ES-I3 (cell line): ENCODE data around the gene TBRG4.

ENCODE experiments used
- H3K36me3 ChIP-seq: 2 replicates; pipeline ENCODE4 v1.6.1; 2013; ENCODE audit warnings: mild to moderate bottlenecking, low read length, control low read depth, moderate library complexity; ENCODE audit not compliant: insufficient read depth
- H3K4me1 ChIP-seq: 2 replicates; pipeline ENCODE4 v1.6.1; 2013; ENCODE audit warnings: mild to moderate bottlenecking, control low read depth, low read length; ENCODE audit not compliant: insufficient read depth
- H3K9ac ChIP-seq: 2 replicates; pipeline ENCODE4 v1.6.1; 2013; ENCODE audit warnings: low read depth, mild to moderate bottlenecking, low read length, moderate library complexity
- H3K9me3 ChIP-seq: 2 replicates; pipeline ENCODE4 v1.6.1; 2013; ENCODE audit warnings: mild to moderate bottlenecking, low read length, moderate library complexity; ENCODE audit not compliant: control insufficient read depth, insufficient read depth

Gene TBRG4

DNA sequence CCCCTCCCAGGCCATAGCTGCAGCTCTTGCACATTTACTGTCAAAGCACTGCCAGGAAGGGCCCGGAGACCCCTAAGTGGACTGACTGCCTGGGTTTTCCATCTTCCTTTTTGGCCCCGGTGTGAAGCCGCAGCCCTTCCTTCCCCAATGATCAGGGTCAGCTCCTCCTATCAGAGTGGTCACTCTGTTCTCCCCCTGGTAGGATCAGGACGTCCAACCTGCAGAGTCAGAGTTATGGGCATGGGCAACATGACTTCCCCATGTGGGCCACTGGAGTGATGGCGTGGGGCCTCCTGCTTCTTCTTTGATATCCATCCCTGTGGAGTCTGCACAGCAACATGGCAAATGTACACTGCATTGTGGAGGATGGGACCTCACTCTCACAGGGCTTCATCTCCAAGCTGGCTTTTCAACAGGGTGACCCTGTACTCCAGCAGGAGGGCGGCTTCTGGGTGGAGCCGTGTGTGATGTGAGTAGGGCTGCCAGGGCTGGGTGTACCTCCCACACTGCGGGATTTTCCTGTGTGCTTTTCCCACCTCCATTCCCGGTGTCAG is 39.7 kb upstream of the TBRG4 start:
- Histone ChIP-seq H3K9me3 (no peaks in the 10 kb centered on the region), H3K4me1 (no peaks in the 10 kb centered on the region; the same call in 1 of the 2 replicates), H3K36me3 (no peaks in the 10 kb centered on the region), H3K9ac (no peak overlapping the region)

GRCh38 chr7:45150199-45150598 is 38.7 kb upstream of the TBRG4 start:
- H3K4me1 ChIP-seq: no peaks in the 10 kb centered on the region; the same call in 1 of the 2 replicates
- no peak overlapping the region for H3K9ac ChIP-seq
- no peaks in the 10 kb centered on the region for H3K36me3 ChIP-seq
- no peaks in the 10 kb centered on the region for H3K9me3 ChIP-seq

DNA sequence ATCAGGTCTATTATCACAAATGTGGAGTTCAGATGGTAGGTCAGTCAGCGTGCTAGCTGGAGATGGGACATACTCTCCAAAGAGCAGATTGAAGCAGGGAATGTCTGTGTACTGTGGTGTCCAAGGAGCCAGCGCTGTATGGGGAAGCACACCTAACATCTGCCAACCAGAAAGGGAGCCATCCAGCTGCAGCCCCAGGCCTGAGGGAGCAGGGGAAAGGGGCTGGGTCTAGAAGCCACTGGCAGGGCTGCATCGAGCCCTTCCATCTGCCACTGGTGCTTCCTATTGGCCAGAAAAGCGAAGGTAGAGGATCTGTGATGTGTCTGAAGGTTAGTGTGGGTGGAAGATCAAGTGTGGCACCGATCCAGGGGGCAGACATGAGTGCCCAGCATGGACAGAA is 38.1 kb upstream of the TBRG4 start:
- Histone ChIP-seq H3K4me1 (no peaks in the 10 kb centered on the region; the same call in 1 of the 2 replicates), H3K9me3 (no peaks in the 10 kb centered on the region), H3K9ac (no peak overlapping the region), H3K36me3 (no peaks in the 10 kb centered on the region)

GRCh38 chr7:45148653-45148973 is 37.1 kb upstream of the TBRG4 start:
- H3K4me1 ChIP-seq: no peaks in the 10 kb centered on the region; the same call in 1 of the 2 replicates
- H3K9me3 ChIP-seq: no peaks in the 10 kb centered on the region
- no peak overlapping the region for H3K9ac ChIP-seq
- H3K36me3 ChIP-seq: no peaks in the 10 kb centered on the region

DNA sequence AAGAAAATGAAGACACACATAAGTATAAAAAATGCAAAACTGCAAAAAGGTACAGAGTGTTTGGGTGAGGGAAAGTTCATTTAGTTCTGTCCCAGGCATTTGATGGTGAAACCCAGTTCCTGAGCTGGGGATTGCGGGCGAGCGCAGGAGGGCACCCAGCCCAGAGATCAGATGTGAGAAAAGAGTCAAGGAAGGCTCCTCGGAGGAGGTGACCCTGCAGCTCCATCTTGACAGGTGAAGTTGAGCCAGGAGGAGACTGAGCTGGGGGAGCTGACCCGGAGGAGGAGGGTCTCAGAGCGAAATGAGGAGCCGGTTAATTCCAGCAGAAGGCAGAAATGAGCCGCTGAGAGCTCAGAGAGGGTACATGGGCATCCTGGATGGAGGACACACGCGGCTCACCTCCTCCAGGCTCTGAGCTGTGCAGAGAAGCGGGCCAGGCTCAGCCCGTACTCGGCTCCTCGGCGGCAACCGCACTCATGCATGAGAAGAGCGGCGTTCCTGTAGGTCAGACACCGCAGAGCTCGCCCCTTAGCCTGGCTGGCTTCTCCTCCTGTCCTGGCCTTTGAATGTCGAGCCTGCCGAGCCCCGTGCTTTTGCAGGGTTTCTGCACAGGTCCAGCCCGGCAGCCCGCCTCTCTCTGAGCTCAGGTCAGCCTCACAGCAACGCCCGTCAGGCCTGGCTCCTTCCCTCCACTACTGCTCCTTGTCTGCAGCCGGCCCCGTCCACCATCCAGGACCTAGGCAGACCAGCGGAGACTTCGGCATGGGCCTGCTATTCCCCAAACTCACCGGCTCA is 36.6 kb upstream of the TBRG4 start:
- Histone ChIP-seq H3K4me1 (no peaks in the 10 kb centered on the region), H3K36me3 (no peaks in the 10 kb centered on the region), H3K9ac (no peak overlapping the region), H3K9me3 (no peaks in the 10 kb centered on the region)

- H3K9ac ChIP-seq: no peak overlapping the region
- no peaks in the 10 kb centered on the region for H3K36me3 ChIP-seq
- H3K9me3 ChIP-seq: no peaks in the 10 kb centered on the region
- no peaks in the 10 kb centered on the region for H3K4me1 ChIP-seq
Measured at GRCh38 chr7:45146531-45147379, 35.3 kb upstream of the TBRG4 start.

DNA sequence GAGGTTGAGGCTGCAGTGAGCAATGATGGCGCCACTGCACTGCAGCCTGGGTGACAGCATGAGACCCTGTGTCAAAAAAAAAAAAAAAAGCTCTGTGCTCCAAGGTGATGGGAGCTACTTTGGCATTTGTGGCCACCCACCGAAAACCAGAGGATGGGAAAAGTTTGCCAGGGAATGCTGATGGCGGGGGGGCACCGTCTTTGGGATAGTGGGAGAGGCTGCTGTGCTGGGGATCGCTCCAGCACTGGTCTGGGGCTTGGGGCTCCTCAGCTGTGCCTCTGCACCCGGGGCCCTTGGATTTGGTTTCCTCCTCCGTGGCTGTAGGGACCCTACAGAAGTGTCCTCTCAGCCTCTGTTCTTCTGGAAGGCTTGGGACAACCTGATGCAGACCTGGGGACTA is 34.4 kb upstream of the TBRG4 start:
- Histone ChIP-seq H3K9ac (no peak overlapping the region), H3K36me3 (no peaks in the 10 kb centered on the region), H3K4me1 (no peaks in the 10 kb centered on the region), H3K9me3 (no peaks in the 10 kb centered on the region)

GRCh38 chr7:45143616-45144015 is 32.1 kb upstream of the TBRG4 start:
- Histone ChIP-seq H3K36me3 (no peaks in the 10 kb centered on the region), H3K4me1 (no peaks in the 10 kb centered on the region), H3K9ac (no peak overlapping the region), H3K9me3 (no peaks in the 10 kb centered on the region)

DNA sequence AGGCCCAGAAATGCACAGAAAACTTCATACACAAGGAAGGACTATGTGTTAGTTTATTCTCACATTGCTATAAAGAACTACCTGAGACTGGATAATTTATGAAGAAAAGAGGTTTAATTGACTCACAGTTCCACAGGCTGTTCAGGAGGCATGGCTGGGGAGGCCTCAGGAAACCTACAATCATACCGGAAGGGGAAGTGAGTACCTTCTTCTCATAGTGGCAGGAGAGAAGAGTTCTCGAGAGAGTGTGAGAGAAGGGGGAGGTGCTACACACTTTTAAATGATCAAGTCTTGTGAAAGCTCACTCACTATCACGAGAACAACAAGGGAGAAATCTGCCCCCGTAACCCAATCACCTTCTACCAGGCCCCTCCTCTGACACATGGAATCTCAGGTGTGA is 29.3 kb upstream of the TBRG4 start:
- Histone ChIP-seq H3K4me1 (peaks cover 1% of the 10 kb centered on the region), H3K36me3 (no peaks in the 10 kb centered on the region; the same call in 1 of the 2 replicates), H3K9ac (no peak overlapping the region), H3K9me3 (no peaks in the 10 kb centered on the region)

DNA sequence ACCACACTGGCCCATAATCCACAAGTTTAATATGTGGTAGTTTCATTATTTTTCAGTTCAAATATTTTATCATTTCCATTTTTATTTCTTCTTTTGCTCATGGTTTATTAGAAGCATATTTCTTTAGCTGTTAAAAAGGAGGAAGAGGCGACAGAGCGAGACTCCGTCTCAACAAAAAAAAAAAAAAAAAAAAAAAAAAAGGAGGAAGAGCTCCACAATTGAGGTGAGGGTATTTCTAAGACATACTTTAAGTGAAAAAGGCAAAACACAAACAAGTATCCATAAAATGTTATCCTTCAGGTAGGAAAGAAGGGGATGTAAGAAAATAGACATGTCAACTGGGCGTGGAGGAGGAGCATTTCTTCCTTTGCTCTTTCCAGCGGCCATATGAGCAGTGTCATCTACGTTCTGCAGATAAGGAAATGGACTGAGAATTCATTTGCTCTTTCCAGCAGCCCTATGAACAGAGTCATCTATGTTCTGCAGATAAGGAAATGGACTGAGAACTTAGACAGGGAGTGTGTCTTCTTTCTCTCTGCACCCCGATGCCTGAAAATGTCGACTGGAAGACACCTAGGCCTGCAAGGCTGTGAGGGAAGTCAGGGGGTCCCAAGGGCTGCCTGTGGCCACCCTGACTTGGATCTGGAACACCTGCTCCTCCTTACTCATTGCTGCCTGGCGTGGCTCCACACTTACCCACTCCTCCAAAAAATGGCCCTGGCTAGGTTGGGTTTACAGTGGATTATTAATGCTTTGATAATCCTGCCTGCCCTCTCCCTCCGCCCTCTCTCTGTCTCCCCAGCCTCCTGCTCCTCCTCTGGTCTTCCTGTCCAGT is 27.2 kb upstream of the TBRG4 start:
- H3K36me3 ChIP-seq: no peaks in the 10 kb centered on the region; the same call in 1 of the 2 replicates
- H3K9ac ChIP-seq: no peak overlapping the region
- H3K4me1 ChIP-seq: peaks cover 3% of the 10 kb centered on the region
- H3K9me3 ChIP-seq: no peaks in the 10 kb centered on the region

- Histone ChIP-seq H3K4me1 (peaks cover 3% of the 10 kb centered on the region), H3K36me3 (no peaks in the 10 kb centered on the region; the same call in 1 of the 2 replicates), H3K9me3 (no peaks in the 10 kb centered on the region), H3K9ac (no peak overlapping the region)
Measured at GRCh38 chr7:45136106-45137060, 24.9 kb upstream of the TBRG4 start.

GRCh38 chr7:45133877-45134276 is 22.4 kb upstream of the TBRG4 start:
- H3K36me3 ChIP-seq: no peaks in the 10 kb centered on the region; the same call in 1 of the 2 replicates
- H3K9me3 ChIP-seq: no peaks in the 10 kb centered on the region
- peaks cover 3% of the 10 kb centered on the region for H3K4me1 ChIP-seq
- H3K9ac ChIP-seq: no peak overlapping the region

DNA sequence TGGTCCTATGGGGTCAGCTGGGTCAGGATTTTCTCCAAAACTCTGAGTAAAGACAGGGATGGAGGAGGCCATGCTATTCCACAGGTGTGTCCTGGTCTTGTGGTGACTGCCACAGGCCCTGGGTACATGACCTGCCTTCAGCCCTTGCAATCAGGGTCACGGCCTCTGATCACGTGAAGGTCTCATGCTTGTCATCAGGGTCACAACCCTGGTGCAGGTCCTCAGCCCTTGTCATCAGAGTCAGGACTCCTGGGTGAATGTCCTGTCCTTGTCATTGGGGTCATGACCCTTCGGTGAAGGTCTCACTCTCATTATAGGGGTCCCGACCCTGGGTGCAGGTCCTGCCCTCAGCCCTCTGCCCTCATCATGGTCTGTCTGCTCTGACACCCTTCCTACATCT is 21.9 kb upstream of the TBRG4 start:
- peaks cover 3% of the 10 kb centered on the region for H3K4me1 ChIP-seq
- H3K9ac ChIP-seq: no peak overlapping the region
- no peaks in the 10 kb centered on the region for H3K9me3 ChIP-seq
- no peaks in the 10 kb centered on the region; the same call in 1 of the 2 replicates for H3K36me3 ChIP-seq
